H9 (cell line): ENCODE measurements around the gene TMEM182. TPM values are rescaled to one million over a fixed set of nuclear protein-coding genes. Genes with fewer than 3 reads are reported as not detected.

ENCODE experiments used
- DNase-seq: peaks from one replicate; pipeline ENCODE4 v3.0.0-alpha.2; 2017
- H2AFZ ChIP-seq: one replicate; pipeline ENCODE4 v1.6.1; 2013; ENCODE audit warnings: mild to moderate bottlenecking, low read length, control low read depth, moderate library complexity
- H2AK5ac ChIP-seq: 2 replicates; pipeline ENCODE4 v1.6.1; 2013; ENCODE audit warnings: low read length, control low read depth, mixed read lengths; ENCODE audit not compliant: insufficient read length
- H2BK120ac ChIP-seq: one replicate; pipeline ENCODE4 v1.6.1; 2013; ENCODE audit warnings: low read depth, mild to moderate bottlenecking, low read length, control low read depth, inconsistent platforms; ENCODE audit not compliant: poor library complexity, severe bottlenecking
- H2BK12ac ChIP-seq: 2 replicates; pipeline ENCODE4 v1.6.1; 2013; ENCODE audit warnings: low read length, control low read depth, mixed read lengths, low read depth; ENCODE audit not compliant: insufficient read length
- H2BK15ac ChIP-seq: 2 replicates; pipeline ENCODE4 v1.6.1; 2013; ENCODE audit warnings: low read depth, low read length, control low read depth
- H2BK20ac ChIP-seq: one replicate; pipeline ENCODE4 v1.6.1; 2013; ENCODE audit warnings: low read depth, mild to moderate bottlenecking, low read length, control low read depth, inconsistent platforms; ENCODE audit not compliant: poor library complexity, severe bottlenecking
- H2BK5ac ChIP-seq: 2 replicates; pipeline ENCODE4 v1.6.1; 2013; ENCODE audit warnings: low read length, control low read depth, mixed read lengths; ENCODE audit not compliant: insufficient read length
- H3K14ac ChIP-seq: 2 replicates; pipeline ENCODE4 v1.6.1; 2013; ENCODE audit warnings: low read length, control low read depth; ENCODE audit not compliant: insufficient read depth
- H3K18ac ChIP-seq: 2 replicates; pipeline ENCODE4 v1.6.1; 2013; ENCODE audit warnings: low read depth, mild to moderate bottlenecking, mixed read lengths, low read length, control low read depth; ENCODE audit not compliant: insufficient read length
- H3K23ac ChIP-seq: 2 replicates; pipeline ENCODE4 v1.6.1; 2013; ENCODE audit warnings: low read length, control low read depth, mixed read lengths, low read depth; ENCODE audit not compliant: insufficient read length
- H3K23me2 ChIP-seq: 2 replicates; pipeline ENCODE4 v1.6.1; 2013; ENCODE audit warnings: low read depth, mild to moderate bottlenecking, mixed read lengths, low read length, control low read depth; ENCODE audit not compliant: insufficient read length, poor library complexity, severe bottlenecking
- H3K27ac ChIP-seq: 2 replicates; pipeline ENCODE4 v1.5.1; 2013; ENCODE audit warnings: low read length, control low read depth, mixed read lengths, low read depth; ENCODE audit not compliant: insufficient read length
- H3K27me3 ChIP-seq: 2 replicates; pipeline ENCODE4 v1.6.1; 2013; ENCODE audit warnings: low read length, control low read depth, inconsistent platforms; ENCODE audit not compliant: insufficient read depth
- H3K4ac ChIP-seq: 2 replicates; pipeline ENCODE4 v1.6.1; 2013; ENCODE audit warnings: low read depth, mild to moderate bottlenecking, control low read depth, inconsistent platforms, low read length, moderate library complexity
- H3K4me1 ChIP-seq: 2 replicates; pipeline ENCODE4 v1.6.1; 2013; ENCODE audit warnings: low read length, control low read depth, inconsistent platforms; ENCODE audit not compliant: insufficient read depth
- H3K4me2 ChIP-seq: 2 replicates; pipeline ENCODE4 v1.6.1; 2013; ENCODE audit warnings: low read length, control low read depth, mixed read lengths; ENCODE audit not compliant: insufficient read length, insufficient read depth
- H3K56ac ChIP-seq: 2 replicates; pipeline ENCODE4 v1.6.1; 2013; ENCODE audit warnings: low read depth, mild to moderate bottlenecking, mixed read lengths, low read length, control low read depth; ENCODE audit not compliant: insufficient read length
- H3K79me1 ChIP-seq: 2 replicates; pipeline ENCODE4 v1.6.1; 2013; ENCODE audit warnings: low read depth, mild to moderate bottlenecking, moderate library complexity, low read length, control low read depth, inconsistent platforms; ENCODE audit not compliant: insufficient read depth, poor library complexity, severe bottlenecking
- H3K79me2 ChIP-seq: 2 replicates; pipeline ENCODE4 v1.6.1; 2013; ENCODE audit warnings: low read length, control low read depth, inconsistent platforms; ENCODE audit not compliant: insufficient read depth
- H3K9ac ChIP-seq: 2 replicates; pipeline ENCODE4 v1.6.1; 2013; ENCODE audit warnings: low read length, control low read depth, mixed read lengths; ENCODE audit not compliant: insufficient read length; ENCODE audit errors: extremely low read depth
- H3K9me3 ChIP-seq: one replicate; pipeline ENCODE4 v1.6.1; 2013; ENCODE audit warnings: low read depth, low read length, inconsistent platforms; ENCODE audit not compliant: control insufficient read depth
- H3T11ph ChIP-seq: one replicate; pipeline ENCODE4 v1.6.1; 2013; ENCODE audit warnings: mild to moderate bottlenecking, low read length, control low read depth, inconsistent platforms
- H4K20me1 ChIP-seq: one replicate; pipeline ENCODE4 v1.6.1; 2013; ENCODE audit not compliant: control insufficient read depth, insufficient read length, insufficient read depth
- H4K5ac ChIP-seq: 2 replicates; pipeline ENCODE4 v1.6.1; 2013; ENCODE audit warnings: low read depth, mild to moderate bottlenecking, mixed read lengths, low read length, control low read depth; ENCODE audit not compliant: insufficient read length
- H4K8ac ChIP-seq: replicated peaks from 2 replicates; pipeline ENCODE4 v1.6.1; 2013; ENCODE audit warnings: low read length, control low read depth, mixed read lengths, low read depth; ENCODE audit not compliant: insufficient read length
- H4K91ac ChIP-seq: 2 replicates; pipeline ENCODE4 v1.6.1; 2013; ENCODE audit warnings: low read depth, mild to moderate bottlenecking, moderate library complexity, mixed read lengths, low read length, control low read depth; ENCODE audit not compliant: insufficient read length
- H3K27ac Mint-ChIP-seq, 3 experiments: 2 replicates in 2 of 3; 3 replicates in 1 of 3; pipeline ENCODE4 v1.8.0; 2020 to 2021; ENCODE audit warnings: mixed read lengths in 3 of 3, mild to moderate bottlenecking in 1 of 3, moderate library complexity in 1 of 3
- H3K27me3 Mint-ChIP-seq: 2 replicates; pipeline ENCODE4 v1.8.0; 2021; ENCODE audit warnings: low read depth, mild to moderate bottlenecking, moderate library complexity, mixed read lengths
- H3K36me3 Mint-ChIP-seq, 3 experiments: 2 replicates in 2 of 3; 3 replicates in 1 of 3; pipeline ENCODE4 v1.8.0; 2020 to 2021; ENCODE audit warnings: low read depth in 3 of 3, mixed read lengths in 3 of 3; ENCODE audit not compliant: insufficient read depth in 1 of 3
- H3K4me1 Mint-ChIP-seq, 2 experiments: 2 replicates each; pipeline ENCODE4 v1.8.0; 2020; ENCODE audit warnings: mixed read lengths in 2 of 2
- H3K4me3 Mint-ChIP-seq, 2 experiments: 2 replicates in 1 of 2; 3 replicates in 1 of 2; pipeline ENCODE4 v1.8.0; 2020 to 2021; ENCODE audit warnings: mild to moderate bottlenecking in 2 of 2, mixed read lengths in 2 of 2, moderate library complexity in 1 of 2
- H3K9me3 Mint-ChIP-seq, 2 experiments: 2 replicates in 1 of 2; 3 replicates in 1 of 2; pipeline ENCODE4 v1.8.0; 2020; ENCODE audit warnings: mild to moderate bottlenecking in 2 of 2, mixed read lengths in 2 of 2, moderate library complexity in 1 of 2
- CTCF ChIP-seq: fragments of 200-600 bp; sonication (generic); conservative IDR thresholded peaks from 3 replicates; pipeline ENCODE4 v1.8.0; 2021; ENCODE audit warnings: antibody characterized with exemption, mild to moderate bottlenecking
- WGBS: extraction: QIAGEN DNeasy Blood & Tissue Kit; methylation state at CpG from one replicate; pipeline ENCODE4 v1.1.7; 2013; ENCODE audit warnings: missing lambda C conversion rate, low lambda C conversion rate, mixed read lengths; ENCODE audit not compliant: insufficient read length; ENCODE audit errors: extremely low coverage; 5-methylcytosine and 5-hydroxymethylcytosine counted together
- total RNA-seq: library from RNA; stranded (reverse); gene quantifications from 2 replicates; pipeline ENCODE4 v1.2.1, GENCODE V29; 2021

The TMEM182 gene
- total RNA-seq, 1 experiment from 2014 or later: 3.6 TPM

GRCh38 chr2:102736410-102737409 is 25.1 kb upstream of the TMEM182 start:
- H3K14ac ChIP-seq: peak overlapping the region; percentile 43; the same call in 1 of the 2 replicates
- no peak overlapping the region for H3K23ac ChIP-seq
- H4K20me1 ChIP-seq: no peaks in the 10 kb centered on the region
- H3K9me3 ChIP-seq: no peaks in the 10 kb centered on the region
- H4K8ac ChIP-seq: no peak overlapping the region
- no peak overlapping the region for H2BK20ac ChIP-seq
- no peak overlapping the region for H4K91ac ChIP-seq
- no peaks in the 10 kb centered on the region for H3K27me3 ChIP-seq
- H3K9me3 Mint-ChIP-seq: no peaks in the 10 kb centered on the region; a peak in 1 of 5 replicates
- H2AFZ ChIP-seq: peak overlapping the region; percentile 53
- no peak overlapping the region for H2AK5ac ChIP-seq
- peaks cover 10% of the 10 kb centered on the region for H3K23me2 ChIP-seq
- peak overlapping the region; percentile 90 to 98 for H3K4me3 Mint-ChIP-seq
- no peak overlapping the region for H3T11ph ChIP-seq
- H3K36me3 Mint-ChIP-seq: peaks cover 0 to 5% (median 2%) of the 10 kb centered on the region in 3 experiments; a peak in 5 of 7 replicates
- H3K9ac ChIP-seq: peak overlapping the region; percentile 63
- no peak overlapping the region for H4K5ac ChIP-seq
- no peak overlapping the region for H2BK12ac ChIP-seq
- DNase-seq: peak; percentile 85
- H3K79me2 ChIP-seq: peaks cover 11% of the 10 kb centered on the region; the same call in 1 of the 2 replicates
- no peak overlapping the region for H3K27ac ChIP-seq
- H3K4me1 Mint-ChIP-seq: peaks cover 20% of the 10 kb centered on the region in 2 experiments
- no peak overlapping the region for H3K4ac ChIP-seq
- no peaks in the 10 kb centered on the region for H3K27me3 Mint-ChIP-seq
- no peak overlapping the region for H2BK5ac ChIP-seq
- no peak overlapping the region for H2BK120ac ChIP-seq
- no peak overlapping the region for H2BK15ac ChIP-seq
- peaks cover 4% of the 10 kb centered on the region; the same call in 1 of the 2 replicates for H3K4me1 ChIP-seq
- no peak overlapping the region for H3K56ac ChIP-seq
- peak overlapping the region; percentile 87 for H3K4me2 ChIP-seq
- peaks cover 3% of the 10 kb centered on the region for H3K79me1 ChIP-seq
- no CpG with 5 or more reads among the region's 52 CpGs for WGBS
- TF ChIP-seq CTCF: no peak
- peak overlapping the region in 2 of 3 experiments; percentile 89 to 97; a peak in 4 of 7 replicates for H3K27ac Mint-ChIP-seq
- no peak overlapping the region for H3K18ac ChIP-seq
